Loucy (cell line): Measurements from ENCODE around the gene HIC1.

Source experiments
- H2AFZ ChIP-seq: fragments of 200-600 bp; sonication (generic); 2 replicates; pipeline ENCODE4 v1.6.0; 2016; ENCODE audit warnings: antibody characterized with exemption, mild to moderate bottlenecking, low read length, moderate library complexity
- H3F3A ChIP-seq: fragments of 200-600 bp; 2 replicates; pipeline ENCODE4 v1.6.0; 2016; ENCODE audit warnings: antibody characterized with exemption, low read depth, mild to moderate bottlenecking
- H3K27me3 ChIP-seq: fragments of 200-600 bp; sonication (generic); 2 replicates; pipeline ENCODE4 v1.6.1; 2014; ENCODE audit warnings: low read length, mild to moderate bottlenecking; ENCODE audit not compliant: insufficient read depth, poor library complexity, severe bottlenecking
- H3K36me3 ChIP-seq: fragments of 200-600 bp; sonication (generic); 2 replicates; pipeline ENCODE4 v1.6.1; 2016; ENCODE audit warnings: low read length; ENCODE audit not compliant: insufficient read depth
- H3K4me1 ChIP-seq: fragments of 200-600 bp; sonication (generic); 2 replicates; pipeline ENCODE4 v1.5.1; 2014; ENCODE audit warnings: low read length, mild to moderate bottlenecking; ENCODE audit not compliant: insufficient read depth, poor library complexity, severe bottlenecking
- H3K4me2 ChIP-seq: fragments of 200-600 bp; sonication (generic); 2 replicates; pipeline ENCODE4 v1.6.0; 2014; ENCODE audit warnings: antibody characterized with exemption, low read length, low read depth, mild to moderate bottlenecking; ENCODE audit not compliant: poor library complexity, severe bottlenecking
- H3K4me3 ChIP-seq: fragments of 200-600 bp; sonication (generic); 2 replicates; pipeline ENCODE4 v1.5.1; 2014; ENCODE audit warnings: low read length, mild to moderate bottlenecking, mixed read lengths; ENCODE audit not compliant: poor library complexity, severe bottlenecking
- H3K79me2 ChIP-seq: fragments of 200-600 bp; sonication (generic); 2 replicates; pipeline ENCODE4 v1.6.1; 2014; ENCODE audit warnings: low read length; ENCODE audit not compliant: insufficient read depth
- H3K9ac ChIP-seq: fragments of 200-600 bp; sonication (generic); 2 replicates; pipeline ENCODE4 v1.6.0; 2014; ENCODE audit warnings: mild to moderate bottlenecking, low read depth, low read length, moderate library complexity; ENCODE audit not compliant: poor library complexity, severe bottlenecking
- H3K9me2 ChIP-seq: fragments of 200-600 bp; sonication (generic); replicated peaks from 2 replicates; pipeline ENCODE4 v1.6.1; 2016; ENCODE audit warnings: low read depth, low read length, mixed read lengths
- H3K9me3 ChIP-seq: fragments of 200-600 bp; sonication (generic); 2 replicates; pipeline ENCODE4 v1.6.1; 2014; ENCODE audit warnings: mild to moderate bottlenecking, antibody characterized with exemption, low read length, low read depth; ENCODE audit not compliant: insufficient read depth
- H4K20me1 ChIP-seq: fragments of 200-600 bp; sonication (generic); 2 replicates; pipeline ENCODE4 v1.6.0; 2014; ENCODE audit warnings: antibody characterized with exemption, low read length, mild to moderate bottlenecking; ENCODE audit not compliant: insufficient read depth, poor library complexity, severe bottlenecking
- EZH2phosphoT487 ChIP-seq: fragments of 200-600 bp; IDR thresholded peaks from 2 replicates; pipeline ENCODE4 v1.6.1; 2018; ENCODE audit warnings: antibody characterized with exemption, mild to moderate bottlenecking, moderate library complexity, borderline replicate concordance
- TF ChIP-seq, protein P1 (sequence below): fragments of 200-600 bp; sonication (generic); conservative IDR thresholded peaks from 2 replicates; pipeline ENCODE4 v1.5.1; 2014; ENCODE audit warnings: mild to moderate bottlenecking, antibody characterized with exemption, low read length

The HIC1 gene

GRCh38 chr17:2060681-2061440 lies 6.0 kb downstream of the HIC1 start:
- TF ChIP-seq, protein P1, sequence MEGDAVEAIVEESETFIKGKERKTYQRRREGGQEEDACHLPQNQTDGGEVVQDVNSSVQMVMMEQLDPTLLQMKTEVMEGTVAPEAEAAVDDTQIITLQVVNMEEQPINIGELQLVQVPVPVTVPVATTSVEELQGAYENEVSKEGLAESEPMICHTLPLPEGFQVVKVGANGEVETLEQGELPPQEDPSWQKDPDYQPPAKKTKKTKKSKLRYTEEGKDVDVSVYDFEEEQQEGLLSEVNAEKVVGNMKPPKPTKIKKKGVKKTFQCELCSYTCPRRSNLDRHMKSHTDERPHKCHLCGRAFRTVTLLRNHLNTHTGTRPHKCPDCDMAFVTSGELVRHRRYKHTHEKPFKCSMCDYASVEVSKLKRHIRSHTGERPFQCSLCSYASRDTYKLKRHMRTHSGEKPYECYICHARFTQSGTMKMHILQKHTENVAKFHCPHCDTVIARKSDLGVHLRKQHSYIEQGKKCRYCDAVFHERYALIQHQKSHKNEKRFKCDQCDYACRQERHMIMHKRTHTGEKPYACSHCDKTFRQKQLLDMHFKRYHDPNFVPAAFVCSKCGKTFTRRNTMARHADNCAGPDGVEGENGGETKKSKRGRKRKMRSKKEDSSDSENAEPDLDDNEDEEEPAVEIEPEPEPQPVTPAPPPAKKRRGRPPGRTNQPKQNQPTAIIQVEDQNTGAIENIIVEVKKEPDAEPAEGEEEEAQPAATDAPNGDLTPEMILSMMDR = no peak
- no peak for TF ChIP-seq EZH2phosphoT487
- Histone ChIP-seq H3K27me3 (no peaks in the 10 kb centered on the region), H4K20me1 (no peaks in the 10 kb centered on the region), H3K9ac (no peak overlapping the region), H2AFZ (no peak overlapping the region), H3F3A (no peaks in the 10 kb centered on the region), H3K36me3 (peaks cover 58% of the 10 kb centered on the region; the same call in 1 of the 2 replicates), H3K9me2 (no peaks in the 10 kb centered on the region), H3K9me3 (no peaks in the 10 kb centered on the region), H3K4me2 (no peak overlapping the region), H3K4me3 (no peak overlapping the region), H3K4me1 (no peaks in the 10 kb centered on the region), H3K79me2 (no peaks in the 10 kb centered on the region)

GRCh38 chr17:2061441-2061958 lies 6.6 kb downstream of the HIC1 start:
- Histone ChIP-seq H3K4me3 (no peak overlapping the region), H3K36me3 (peaks cover 64% of the 10 kb centered on the region; the same call in 1 of the 2 replicates), H3K9me2 (no peaks in the 10 kb centered on the region), H3K4me1 (no peaks in the 10 kb centered on the region), H3K9ac (no peak overlapping the region), H3F3A (no peaks in the 10 kb centered on the region), H2AFZ (no peak overlapping the region), H4K20me1 (no peaks in the 10 kb centered on the region), H3K4me2 (no peak overlapping the region), H3K27me3 (no peaks in the 10 kb centered on the region), H3K9me3 (no peaks in the 10 kb centered on the region), H3K79me2 (no peaks in the 10 kb centered on the region)
- TF ChIP-seq EZH2phosphoT487 = no peak
- TF ChIP-seq, protein P1 = no peak

DNA sequence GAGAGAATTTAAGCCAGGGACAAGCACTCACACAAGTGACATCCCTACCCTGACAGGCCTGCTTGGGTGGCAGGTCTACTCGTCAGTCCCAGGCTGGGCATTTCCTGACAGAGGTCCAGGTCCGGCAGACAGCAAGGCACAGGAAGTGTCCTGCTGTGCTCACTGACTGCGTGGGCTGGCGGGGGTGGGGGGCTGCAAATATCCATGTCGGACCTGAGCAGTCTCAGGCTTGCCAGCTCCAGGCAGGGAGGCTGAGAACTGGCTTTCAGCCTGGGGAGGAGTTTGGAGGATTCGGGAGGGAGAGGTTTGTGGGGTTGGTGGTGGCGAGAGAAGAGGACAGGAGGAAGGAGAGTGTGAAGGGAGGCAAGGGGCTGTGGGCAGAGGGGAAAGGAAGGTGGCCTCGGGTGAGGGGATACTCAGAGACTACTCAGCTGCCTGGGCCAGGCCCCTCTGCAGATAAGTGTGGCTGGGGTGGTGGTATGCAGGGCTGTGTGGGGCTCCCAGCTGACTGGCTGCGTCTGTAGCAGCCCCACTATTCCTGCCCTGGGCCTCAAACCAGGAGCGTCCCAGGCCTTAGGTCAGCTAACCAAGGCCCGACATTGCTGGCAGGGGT lies 7.8 kb downstream of the HIC1 start:
- Histone ChIP-seq H3K4me2 (no peak overlapping the region), H3K4me1 (no peaks in the 10 kb centered on the region), H3K36me3 (peaks cover 75% of the 10 kb centered on the region; the same call in 1 of the 2 replicates), H3K79me2 (no peaks in the 10 kb centered on the region), H3K27me3 (no peaks in the 10 kb centered on the region), H3F3A (no peaks in the 10 kb centered on the region), H3K4me3 (no peak overlapping the region), H3K9me2 (no peaks in the 10 kb centered on the region), H4K20me1 (no peaks in the 10 kb centered on the region), H3K9me3 (no peaks in the 10 kb centered on the region), H3K9ac (no peak overlapping the region), H2AFZ (no peak overlapping the region)
- no peak for TF ChIP-seq EZH2phosphoT487
- TF ChIP-seq, protein P1 = no peak
